Uterus (tissue), 4 donors: Measurements from ENCODE around the gene RAB18. TPM values are rescaled to one million over a fixed set of nuclear protein-coding genes. Genes with fewer than 3 reads are reported as not detected.

Experiments
- DNase-seq, 2 donors: peaks; one replicate each; pipeline ENCODE4 v3.0.0-alpha.2; 2019 to 2020
- H3K27ac ChIP-seq, 2 donors: fragments of 200-600 bp; sonication (generic); 1 replicate in 1 of 2; 2 replicates in 1 of 2; pipeline ENCODE4 v1.5.1; 2016 to 2018
- H3K27me3 ChIP-seq, 2 donors: fragments of 200-600 bp; sonication (generic); one replicate each; pipeline ENCODE4 v1.5.1; 2018 to 2019; ENCODE audit warnings: control low read depth in 1 of 2
- H3K36me3 ChIP-seq, 2 donors: fragments of 200-600 bp; sonication (generic); one replicate each; pipeline ENCODE4 v1.5.1; 2019; ENCODE audit warnings: control low read depth in 1 of 2
- H3K4me1 ChIP-seq, 2 donors: fragments of 200-600 bp; sonication (generic); one replicate each; pipeline ENCODE4 v1.5.1; 2018 to 2019; ENCODE audit warnings: control low read depth in 1 of 2
- H3K4me3 ChIP-seq, 2 donors: fragments of 200-600 bp; sonication (generic); 1 replicate in 1 of 2; 2 replicates in 1 of 2; pipeline ENCODE4 v1.5.1; 2018 to 2019; ENCODE audit warnings: mild to moderate bottlenecking in 1 of 2
- H3K9me3 ChIP-seq, 2 donors: fragments of 200-600 bp; sonication (generic); one replicate each; pipeline ENCODE4 v1.5.1; 2019; ENCODE audit warnings: control low read depth in 1 of 2
- CTCF ChIP-seq, 4 experiments: fragments of 200-600 bp in 2 of 4; fragments of 450-650 bp in 2 of 4; sonication (generic) in 2 of 4; IDR thresholded peaks; one replicate each; pipeline ENCODE4 v1.5.1; 2016 to 2019; ENCODE audit warnings: antibody characterized with exemption in 4 of 4, mild to moderate bottlenecking in 2 of 4, moderate library complexity in 1 of 4
- POLR2A ChIP-seq, 2 donors: fragments of 450-650 bp; IDR thresholded peaks; one replicate each; pipeline ENCODE4 v1.6.1; 2016; ENCODE audit warnings: antibody characterized with exemption in 2 of 2, mild to moderate bottlenecking in 1 of 2, moderate library complexity in 1 of 2
- intact Hi-C: fragments of 100-400 bp; cut with DNase I; formaldehyde crosslinking; loops from one replicate; pipeline ENCODE4 v1.15.1; 2023; ENCODE audit warnings: low total_unique reads
- total RNA-seq, 4 donors: library from RNA; depleted of rRNA in 3 of 4; stranded (reverse); fragments of >200 nt in 3 of 4; gene quantifications; one replicate each; pipeline versions ENCODE4 v1.1.0 to v1.2.4, GENCODE V29; 2014 to 2023
- donor health status: DM: yes; HTN: yes; CAD: no.

The RAB18 gene
- total RNA-seq, 4 donors from 2014 or later: 20.6 to 94.4 (median 48.2) TPM

GRCh38 chr10:27529010-27529783 lies 25.1 kb downstream of the RAB18 start:
- Histone ChIP-seq H3K4me1 (peaks cover 0 to 4% of the 10 kb centered on the region in 2 donors), H3K4me3 (no peak overlapping the region), H3K36me3 (no peaks in the 10 kb centered on the region), H3K9me3 (no peaks in the 10 kb centered on the region), H3K27me3 (no peaks in the 10 kb centered on the region), H3K27ac (no peak overlapping the region)
- intact Hi-C loops: no loop called here
- TF ChIP-seq POLR2A (IDR thresholded peaks at IDR 0.05): no peak
- no peak for TF ChIP-seq CTCF (IDR thresholded peaks at IDR 0.05)
- DNase-seq: no peak

GRCh38 chr10:27530477-27530876 lies 26.4 kb downstream of the RAB18 start:
- Histone ChIP-seq H3K27ac (no peak overlapping the region), H3K27me3 (no peaks in the 10 kb centered on the region), H3K9me3 (no peaks in the 10 kb centered on the region), H3K4me3 (no peak overlapping the region), H3K36me3 (no peaks in the 10 kb centered on the region), H3K4me1 (peaks cover 0 to 4% of the 10 kb centered on the region in 2 donors)
- DNase-seq: no peak
- TF ChIP-seq CTCF (IDR thresholded peaks at IDR 0.05) (no peak), POLR2A (IDR thresholded peaks at IDR 0.05) (no peak)
- intact Hi-C loops: no loop called here

DNA sequence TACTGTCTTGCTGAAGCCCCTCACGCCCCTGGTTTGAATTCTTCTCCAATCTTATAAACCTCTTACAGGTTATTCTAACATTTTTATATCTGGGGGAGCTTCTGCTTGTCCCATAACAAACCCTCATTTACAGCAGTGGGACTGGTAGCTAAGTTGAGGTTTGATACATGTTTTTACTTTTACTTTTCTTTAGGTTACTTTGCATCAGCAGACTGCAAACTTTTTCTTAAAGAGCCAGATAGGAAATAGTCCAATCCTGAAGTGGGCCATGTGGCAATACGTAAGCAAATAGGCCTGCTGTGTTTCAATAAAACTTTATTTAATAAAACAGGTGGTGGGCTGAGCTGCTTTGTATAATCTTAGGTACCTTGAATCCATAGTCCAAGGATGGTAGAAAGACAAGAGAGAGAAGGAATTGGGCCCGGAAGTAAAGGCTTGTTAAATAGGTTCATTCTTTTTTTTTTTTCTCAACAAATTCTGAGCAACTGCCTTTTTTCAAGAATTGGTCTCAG lies 27.3 kb downstream of the RAB18 start:
- H3K36me3 ChIP-seq: no peaks in the 10 kb centered on the region
- H3K27me3 ChIP-seq: no peaks in the 10 kb centered on the region
- intact Hi-C loops: no loop called here
- H3K4me3 ChIP-seq: no peak overlapping the region
- TF ChIP-seq CTCF (IDR thresholded peaks at IDR 0.05): no peak
- TF ChIP-seq POLR2A (IDR thresholded peaks at IDR 0.05): no peak
- no peaks in the 10 kb centered on the region for H3K9me3 ChIP-seq
- no peak for DNase-seq
- peaks cover 0 to 4% of the 10 kb centered on the region in 2 donors for H3K4me1 ChIP-seq
- H3K27ac ChIP-seq: no peak overlapping the region

GRCh38 chr10:27534161-27534700 lies 30.1 kb downstream of the RAB18 start:
- Histone ChIP-seq H3K4me1 (peaks cover 0 to 4% of the 10 kb centered on the region in 2 donors), H3K27ac (no peak overlapping the region), H3K9me3 (no peaks in the 10 kb centered on the region), H3K4me3 (no peak overlapping the region), H3K27me3 (no peaks in the 10 kb centered on the region), H3K36me3 (no peaks in the 10 kb centered on the region)
- DNase-seq: no peak
- intact Hi-C loops: no loop called here
- no peak for TF ChIP-seq CTCF (IDR thresholded peaks at IDR 0.05)
- no peak for TF ChIP-seq POLR2A (IDR thresholded peaks at IDR 0.05)

GRCh38 chr10:27535317-27535716 lies 31.2 kb downstream of the RAB18 start:
- Histone ChIP-seq H3K36me3 (no peaks in the 10 kb centered on the region), H3K4me1 (peaks cover 0 to 4% of the 10 kb centered on the region in 2 donors), H3K27me3 (no peaks in the 10 kb centered on the region), H3K9me3 (no peaks in the 10 kb centered on the region), H3K27ac (no peak overlapping the region), H3K4me3 (no peak overlapping the region)
- TF ChIP-seq CTCF (IDR thresholded peaks at IDR 0.05): no peak
- no peak for TF ChIP-seq POLR2A (IDR thresholded peaks at IDR 0.05)
- intact Hi-C loops: no loop called here
- no peak for DNase-seq
